NCI-H345 (cell line): ENCODE data around the gene RPS27A.
"Not testable (repeated sequence)": the region's sequence is repeated elsewhere in the genome, so short reads cannot be mapped to it uniquely, and the experiment has no call there.

Experiments
- DNase-seq: peaks from one replicate; lab custom pipeline; 2025; lab: John Stamatoyannopoulos, UW

The RPS27A gene

DNA sequence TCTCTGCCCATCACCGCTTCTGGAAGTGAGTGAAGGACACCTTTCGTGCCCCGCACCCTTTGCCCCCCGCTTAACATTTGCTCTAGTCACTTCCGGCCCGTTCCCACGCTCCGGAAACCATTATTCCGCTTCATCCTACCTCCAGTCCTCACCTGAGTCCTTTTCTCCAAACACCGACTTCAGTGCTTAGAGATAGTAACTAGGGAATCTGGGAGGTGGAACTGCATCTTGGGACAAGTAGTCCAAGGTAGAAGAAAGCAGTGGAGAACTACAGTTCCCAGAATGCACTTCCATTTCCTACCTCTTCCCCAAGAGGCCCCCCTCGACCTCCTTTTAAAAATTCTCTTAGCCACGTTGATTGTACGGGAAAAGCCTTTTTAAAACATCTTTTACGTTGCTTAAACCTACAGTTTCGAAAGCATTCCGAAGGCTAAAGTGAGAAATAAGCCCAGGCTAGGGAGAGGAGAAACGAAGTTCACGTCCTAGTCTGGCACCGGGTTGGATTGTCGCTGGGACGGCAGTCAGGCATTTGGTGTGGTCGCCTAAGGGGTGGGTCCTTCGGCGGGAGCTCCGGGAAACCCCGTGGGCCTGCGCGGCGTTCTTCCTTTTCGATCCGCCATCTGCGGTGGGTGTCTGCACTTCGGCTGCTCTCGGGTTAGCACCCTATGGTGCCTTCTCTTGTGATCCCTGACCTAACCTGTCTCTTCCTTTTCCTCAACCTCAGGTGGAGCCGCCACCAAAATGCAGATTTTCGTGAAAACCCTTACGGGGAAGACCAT lies at the start of gene RPS27A, which contains the start of gene CLHC1:
TSS of gene RPS27A (plus strand) at position 605 of the 779 bp plus-strand sequence. CDS start at position 742, 137 bp downstream.
TSS of gene CLHC1 (minus strand) at position 210 of the 779 bp plus-strand sequence. CDS start 9,882 bp downstream, outside the sequence.
- peak; percentile 97 for DNase-seq

GRCh38 chr2:55186837-55187236 lies 45.7 kb upstream of the RPS27A start:
- not testable (repeated sequence) for DNase-seq

- DNase-seq, result not testable (repeated sequence)
Measured at GRCh38 chr2:55191888-55192287, 40.6 kb upstream of the RPS27A start.

DNA sequence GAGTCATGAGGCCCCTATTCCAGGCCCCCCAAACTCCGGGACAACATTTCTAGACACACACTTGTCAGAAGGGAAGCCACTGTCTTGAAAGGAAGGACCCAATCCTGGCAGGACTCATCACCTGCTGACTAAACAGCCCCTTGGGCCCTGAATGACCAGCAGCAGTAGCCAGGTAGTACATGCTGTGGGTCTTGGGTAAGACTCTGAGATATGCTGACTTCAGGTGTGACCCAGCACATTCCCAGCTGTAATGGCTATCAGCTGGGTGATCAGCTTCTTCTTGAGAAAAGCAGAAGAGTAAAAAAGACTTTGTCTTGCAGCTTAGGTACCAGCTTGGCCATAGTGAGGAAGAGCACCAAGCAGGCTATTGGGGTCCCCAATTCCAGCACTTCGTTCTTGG lies 36.0 kb upstream of the RPS27A start:
- no peak for DNase-seq

DNA sequence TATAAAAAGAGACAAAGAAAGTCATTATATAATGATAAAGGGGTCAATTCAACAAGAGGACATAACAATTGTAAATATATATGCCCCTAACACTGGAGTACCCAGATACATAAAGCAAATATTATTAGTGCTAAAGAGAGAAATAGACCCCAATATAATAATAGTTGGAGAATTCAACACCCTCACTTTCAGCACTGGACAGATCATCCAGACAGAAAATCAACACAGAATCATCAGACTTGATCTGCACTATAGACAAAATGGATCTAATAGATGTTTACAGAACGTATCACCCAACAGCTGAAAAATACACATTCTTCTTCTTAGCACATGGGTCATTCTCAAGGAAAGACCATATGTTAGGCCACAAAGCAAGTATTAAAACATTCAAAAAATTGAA lies 32.1 kb upstream of the RPS27A start:
- no peak for DNase-seq

DNA sequence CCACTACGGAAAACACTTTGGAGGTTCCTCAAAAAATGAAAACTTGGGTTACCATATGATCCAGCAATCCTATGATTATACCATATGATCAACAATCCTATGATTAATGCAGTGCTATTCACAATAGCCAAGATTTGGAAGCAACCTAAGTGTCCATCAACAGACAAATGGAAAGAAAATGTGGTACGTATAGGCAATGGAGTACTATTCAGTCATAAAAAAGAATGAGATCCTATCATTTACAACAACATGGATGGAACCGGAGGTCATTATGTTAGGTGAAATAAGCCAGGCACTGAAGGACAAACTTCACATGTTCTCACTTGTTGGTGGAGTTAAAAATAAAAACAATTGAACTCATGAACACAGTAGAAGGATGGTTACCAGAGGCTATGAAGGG lies 28.0 kb upstream of the RPS27A start:
- no peak for DNase-seq

- no peak for DNase-seq
Measured at GRCh38 chr2:55204950-55205349, 27.5 kb upstream of the RPS27A start.

GRCh38 chr2:55213822-55214221 lies 18.7 kb upstream of the RPS27A start:
- DNase-seq, result no peak

- no peak for DNase-seq
Measured at GRCh38 chr2:55223958-55224760, 8.3 kb upstream of the RPS27A start.

- DNase-seq, result no peak
Measured at GRCh38 chr2:55224761-55225261, 7.7 kb upstream of the RPS27A start.

- DNase-seq, result no peak
Measured at GRCh38 chr2:55225481-55226020, 6.9 kb upstream of the RPS27A start.

DNA sequence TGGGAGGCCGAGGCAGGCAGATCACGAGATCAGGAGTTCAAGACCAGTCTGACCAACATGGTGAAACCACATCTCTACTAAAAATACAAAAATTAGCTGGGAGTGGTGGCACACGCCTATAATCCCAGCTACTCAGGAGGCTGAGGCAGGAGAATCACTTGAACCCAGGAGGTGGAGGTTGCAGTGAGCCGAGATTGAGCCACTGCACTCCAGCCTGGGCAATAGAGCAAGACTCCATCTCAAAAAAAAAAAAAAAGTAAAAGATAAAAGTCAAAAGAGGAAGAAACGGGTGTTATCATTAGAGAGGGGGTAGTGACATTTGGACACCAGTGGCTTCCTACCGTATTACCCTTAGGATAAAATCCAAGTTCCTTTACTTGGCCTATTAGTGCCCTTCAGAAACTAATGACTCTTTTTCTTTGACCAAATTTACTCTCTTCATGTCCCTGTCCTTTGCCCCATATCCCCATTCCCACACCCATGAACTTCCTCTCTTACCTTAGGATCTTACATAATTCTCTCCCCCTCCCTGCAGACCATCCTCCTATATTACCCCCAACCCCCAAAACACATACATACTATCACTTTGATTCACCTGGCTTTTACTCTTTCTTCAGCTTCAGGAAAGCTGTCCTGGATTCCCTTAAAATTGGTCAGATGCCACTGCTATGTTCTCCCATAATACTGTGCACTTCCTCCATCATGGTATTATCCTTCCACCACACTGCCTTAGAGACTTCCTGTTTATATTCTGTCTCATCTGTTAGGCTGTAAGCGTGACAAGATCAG lies 4.9 kb upstream of the RPS27A start:
- not testable (repeated sequence) for DNase-seq

GRCh38 chr2:55228226-55228563 lies 4.3 kb upstream of the RPS27A start:
- DNase-seq, result no peak

GRCh38 chr2:55229221-55229620 lies 3.3 kb upstream of the RPS27A start:
- DNase-seq, result no peak

- DNase-seq, result no peak
Measured at GRCh38 chr2:55230551-55230950, 1.9 kb upstream of the RPS27A start.

- DNase-seq, result no peak
Measured at GRCh38 chr2:55231546-55232083, 873 bp upstream of the RPS27A start.

- no peak for DNase-seq
Measured at GRCh38 chr2:55232863-55233657, 572 bp downstream of the RPS27A start.

GRCh38 chr2:55233658-55233940 lies 1.1 kb downstream of the RPS27A start:
- no peak for DNase-seq

- no peak for DNase-seq
Measured at GRCh38 chr2:55235724-55236538, 3.4 kb downstream of the RPS27A start.

DNA sequence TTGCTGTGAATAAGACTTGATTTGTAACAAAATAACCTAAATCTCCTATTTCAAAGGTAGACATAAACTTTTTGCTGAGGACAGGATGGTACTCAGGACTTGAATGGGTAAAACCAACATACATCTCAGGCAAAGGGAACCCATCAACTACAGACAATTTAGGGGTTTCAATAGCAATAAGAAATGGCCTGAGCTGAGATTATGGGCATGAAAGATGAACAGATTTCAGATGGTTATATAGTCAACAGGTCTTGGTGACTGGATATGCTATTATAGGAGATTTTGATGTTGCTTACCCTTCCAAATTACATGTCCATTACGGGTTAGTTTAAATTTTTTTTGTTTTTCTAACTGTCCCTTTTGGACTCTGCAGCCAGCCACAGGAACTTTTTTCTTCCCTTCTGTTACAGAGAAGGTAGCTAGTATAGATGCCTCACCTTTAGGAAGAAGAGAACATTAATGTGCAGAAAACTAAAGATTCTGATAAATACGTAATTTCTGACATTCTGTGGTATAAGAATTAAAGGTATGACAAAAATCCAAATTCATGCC lies 4.6 kb downstream of the RPS27A start:
- DNase-seq, result no peak
